Right ventricle myocardium inferior (tissue), 1 donor: Measurements from ENCODE around the gene LCMT1. TPM values are rescaled to one million over a fixed set of nuclear protein-coding genes. Genes with fewer than 3 reads are reported as not detected.

Experiments
- ATAC-seq: fragments of 200-7000 bp; cut with Tn5 transposase; one replicate; pipeline ENCODE4 v1.9.1; 2020; ENCODE audit warnings: mild to moderate bottlenecking, moderate library complexity
- DNase-seq: peaks from one replicate; pipeline ENCODE4 v3.0.0; 2021; ENCODE audit errors: missing footprints
- intact Hi-C: fragments of 100-400 bp; cut with DNase I; formaldehyde crosslinking; loops from one replicate; pipeline ENCODE4 v1.11.0; 2022
- total RNA-seq: library from RNA; stranded (reverse); fragmentation: NEBNext Ultra II Directional; extraction: Animal tissue kit (Norgen Biotek cat#: 25700); gene quantifications from one replicate; pipeline ENCODE4 v1.2.1, GENCODE V29; 2021
- donor health status: DM: no; HTN: yes; CAD: no; lungs with severe emphysema.

Gene LCMT1
- total RNA-seq, 1 donor from 2014 or later: 35.3 TPM

DNA sequence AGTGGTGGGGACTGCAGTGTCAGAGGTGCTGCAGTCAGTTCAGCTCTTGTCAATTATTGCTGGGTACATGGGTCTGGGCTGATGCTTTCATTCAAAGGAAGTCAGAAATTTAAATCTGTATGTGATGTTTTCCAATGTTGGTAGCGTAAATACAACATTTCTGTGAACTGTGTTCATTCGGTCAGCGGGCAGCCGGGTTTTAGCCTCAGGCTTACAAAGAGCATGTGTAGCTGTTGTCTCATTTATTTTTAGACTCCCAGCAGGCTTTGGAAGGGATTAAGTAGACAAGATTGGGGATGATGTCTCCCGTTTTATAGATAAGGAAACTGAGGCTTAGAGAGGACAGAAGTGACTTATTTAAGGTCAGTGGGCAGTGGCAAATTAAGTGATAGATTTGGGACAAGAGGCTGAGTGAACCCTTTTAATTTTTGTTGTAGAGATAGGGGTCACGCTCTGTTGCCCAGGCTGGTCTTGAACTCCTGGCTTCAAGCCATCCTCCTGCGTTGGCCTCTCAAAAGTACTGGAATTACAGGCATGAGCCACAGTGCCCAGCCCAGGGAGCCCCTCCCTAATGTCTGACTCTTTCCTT lies 113.3 kb downstream of the LCMT1 start:
- intact Hi-C loops: loop anchor here (1.0 to 10.0 kb wide), 3 partner anchors 98 to 320 kb away; no protein-coding TSS in a partner anchor
- no peak for ATAC-seq
- DNase-seq: no peak

Other genes with a start within 250 kb of the LCMT1 start
- 58.1 TPM for gene ARHGAP17, start 96.4 kb upstream of the LCMT1 start, total RNA-seq
- gene AQP8, start 105.2 kb downstream of the LCMT1 start, total RNA-seq: not detected
- gene ZKSCAN2, start 146.1 kb downstream of the LCMT1 start, total RNA-seq: 3.8 TPM